D721Med (cell line): ENCODE data around the gene ATAD1.

Source experiments
- DNase-seq: peaks from one replicate; pipeline ENCODE4 v3.0.0; 2011; ENCODE audit warnings: low spot score; ENCODE audit not compliant: insufficient read length
- FAIRE-seq: peaks from 2 replicates; lab custom pipeline; 2011; peaks lifted over from hg19 to GRCh38; lab: Jason Lieb, UNC
- TF ChIP-seq, protein P1 (sequence below): IDR thresholded peaks from 2 replicates; pipeline ENCODE4 v1.5.1; 2012; ENCODE audit warnings: mild to moderate bottlenecking, control low read depth; ENCODE audit not compliant: insufficient read depth; ENCODE audit errors: missing control alignments

ATAD1 gene

DNA sequence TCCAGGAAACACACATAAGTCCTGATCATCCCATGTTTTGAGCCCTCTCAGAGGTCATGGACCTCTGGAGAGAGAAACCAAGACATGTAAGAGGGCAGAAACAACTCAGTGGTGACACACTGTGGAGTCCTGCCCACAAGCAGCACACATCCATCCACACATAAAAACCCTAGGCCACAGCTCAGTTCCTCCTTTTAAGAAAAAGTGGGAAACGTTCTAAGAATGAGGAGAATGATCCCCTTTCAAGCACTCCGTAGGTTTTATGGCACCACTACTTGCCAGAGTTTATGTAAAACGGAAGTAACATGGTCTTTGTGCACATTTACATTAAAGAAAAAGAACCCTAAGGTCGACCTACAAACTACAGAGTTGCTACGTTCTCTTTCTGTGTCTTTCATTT, 19.9 kb downstream of the ATAD1 start:
- TF ChIP-seq, protein P1, sequence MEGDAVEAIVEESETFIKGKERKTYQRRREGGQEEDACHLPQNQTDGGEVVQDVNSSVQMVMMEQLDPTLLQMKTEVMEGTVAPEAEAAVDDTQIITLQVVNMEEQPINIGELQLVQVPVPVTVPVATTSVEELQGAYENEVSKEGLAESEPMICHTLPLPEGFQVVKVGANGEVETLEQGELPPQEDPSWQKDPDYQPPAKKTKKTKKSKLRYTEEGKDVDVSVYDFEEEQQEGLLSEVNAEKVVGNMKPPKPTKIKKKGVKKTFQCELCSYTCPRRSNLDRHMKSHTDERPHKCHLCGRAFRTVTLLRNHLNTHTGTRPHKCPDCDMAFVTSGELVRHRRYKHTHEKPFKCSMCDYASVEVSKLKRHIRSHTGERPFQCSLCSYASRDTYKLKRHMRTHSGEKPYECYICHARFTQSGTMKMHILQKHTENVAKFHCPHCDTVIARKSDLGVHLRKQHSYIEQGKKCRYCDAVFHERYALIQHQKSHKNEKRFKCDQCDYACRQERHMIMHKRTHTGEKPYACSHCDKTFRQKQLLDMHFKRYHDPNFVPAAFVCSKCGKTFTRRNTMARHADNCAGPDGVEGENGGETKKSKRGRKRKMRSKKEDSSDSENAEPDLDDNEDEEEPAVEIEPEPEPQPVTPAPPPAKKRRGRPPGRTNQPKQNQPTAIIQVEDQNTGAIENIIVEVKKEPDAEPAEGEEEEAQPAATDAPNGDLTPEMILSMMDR: no peak
- FAIRE-seq: no peak
- no peak for DNase-seq

GRCh38 chr10:87794285-87794684, 23.7 kb downstream of the ATAD1 start:
- FAIRE-seq (no peak), DNase-seq (no peak)
- TF ChIP-seq, protein P1: no peak

DNA sequence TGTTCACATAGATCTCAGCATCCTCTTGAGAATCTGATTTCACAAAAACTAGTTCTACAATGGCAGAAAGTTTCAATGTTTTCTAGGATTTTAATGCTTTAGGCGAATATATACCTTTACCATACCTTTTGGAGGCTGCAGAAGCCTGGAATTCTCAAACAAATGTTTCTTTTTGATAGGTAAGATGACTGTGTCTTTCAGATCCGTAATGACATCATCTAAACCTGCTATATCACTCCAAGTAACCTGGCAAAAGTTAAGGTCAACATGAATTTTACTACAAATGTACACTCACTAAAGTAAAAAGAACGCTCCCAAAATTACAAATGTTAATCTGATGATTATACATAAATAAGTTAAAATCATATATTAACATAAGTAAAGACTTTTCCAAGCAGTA, 27.8 kb downstream of the ATAD1 start:
- TF ChIP-seq, protein P1: no peak
- DNase-seq: no peak
- peak; percentile 46 for FAIRE-seq

GRCh38 chr10:87786421-87786820, 31.6 kb downstream of the ATAD1 start:
- DNase-seq (no peak), FAIRE-seq (no peak)
- TF ChIP-seq, protein P1: no peak

DNA sequence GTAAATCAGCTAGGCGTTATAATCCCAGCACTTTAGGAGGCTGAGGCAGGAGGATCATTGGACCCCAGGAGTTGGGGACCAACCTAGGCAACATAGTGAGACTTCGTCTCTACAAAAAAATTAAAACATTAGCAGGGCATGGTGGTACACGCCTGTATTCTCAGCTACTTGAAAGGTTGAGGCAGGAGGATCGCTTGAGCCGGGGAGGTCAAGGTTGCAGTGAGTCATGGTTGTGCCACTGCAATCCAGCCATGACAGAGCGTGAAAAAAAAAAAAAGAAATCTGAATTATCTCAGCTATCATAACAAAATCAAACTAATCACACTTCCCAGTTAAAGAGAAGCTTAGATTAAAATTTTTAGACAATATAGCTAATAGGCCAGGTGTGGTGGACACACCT, 35.3 kb downstream of the ATAD1 start:
- DNase-seq: no peak
- FAIRE-seq: no peak
- TF ChIP-seq, protein P1: no peak

GRCh38 chr10:87781545-87781944, 36.5 kb downstream of the ATAD1 start:
- no peak for FAIRE-seq
- TF ChIP-seq, protein P1: no peak
- no peak for DNase-seq

- FAIRE-seq (no peak), DNase-seq (no peak)
- TF ChIP-seq, protein P1: no peak
These were observed 41.7 kb downstream of the ATAD1 start for GRCh38 chr10:87776328-87776727.
